MCF 10A (cell line): ENCODE results near the gene KRT76. TPM values are rescaled to one million over a fixed set of nuclear protein-coding genes. Genes with fewer than 3 reads are reported as not detected.

Experiments used
- Bru-seq: library from RNA; stranded (reverse); fragments of 400-500 nt; gene quantifications from one replicate; lab custom pipeline; 2021; lab: Mats Ljungman, UMichigan
- BruChase-seq, 2 experiments: library from RNA; stranded (reverse); fragments of 400-500 nt; gene quantifications; one replicate each; lab custom pipeline; 2021; lab: Mats Ljungman, UMichigan
- BruUV-seq: library from RNA; stranded (reverse); fragments of 400-500 nt; replicated peaks from 2 replicates; lab custom pipeline; 2021; lab: Mats Ljungman, UMichigan
- CTCF ChIA-PET: fragments of 300-600 bp; sonication (Branson Sonifier 250); formaldehyde crosslinking; extraction: SDS; loops from one replicate; lab custom pipeline; 2021; ENCODE audit warnings: antibody characterized with exemption, inconsistent platforms; lab: Yijun Ruan, JAX
- POLR2A ChIA-PET: fragments of 300-600, 350-650 bp; sonication (Branson Sonifier 250); formaldehyde crosslinking; extraction: SDS; loops from one replicate; lab custom pipeline; 2020; ENCODE audit warnings: antibody characterized with exemption, inconsistent platforms; lab: Yijun Ruan, JAX
- DNase-seq: peaks from one replicate; pipeline ENCODE4 v3.0.0-alpha.2; 2018; ENCODE audit not compliant: unreplicated experiment
- H3K27ac Mint-ChIP-seq: one replicate; pipeline ENCODE4 v1.8.0; 2022; ENCODE audit warnings: mild to moderate bottlenecking, low read depth, mixed read lengths; ENCODE audit not compliant: unreplicated experiment
- H3K27me3 Mint-ChIP-seq: one replicate; pipeline ENCODE4 v1.8.0; 2022; ENCODE audit warnings: mixed read lengths; ENCODE audit not compliant: insufficient read depth, unreplicated experiment
- H3K36me3 Mint-ChIP-seq: one replicate; pipeline ENCODE4 v1.8.0; 2022; ENCODE audit warnings: mild to moderate bottlenecking, moderate library complexity, mixed read lengths; ENCODE audit not compliant: insufficient read depth, unreplicated experiment
- H3K4me1 Mint-ChIP-seq: one replicate; pipeline ENCODE4 v1.8.0; 2022; ENCODE audit warnings: mixed read lengths; ENCODE audit not compliant: insufficient read depth, unreplicated experiment
- H3K4me3 Mint-ChIP-seq: one replicate; pipeline ENCODE4 v1.8.0; 2022; ENCODE audit warnings: mild to moderate bottlenecking, moderate library complexity, mixed read lengths; ENCODE audit not compliant: unreplicated experiment
- H3K9me3 Mint-ChIP-seq: one replicate; pipeline ENCODE4 v1.8.0; 2022; ENCODE audit warnings: mixed read lengths; ENCODE audit not compliant: unreplicated experiment
- CTCF ChIP-seq: fragments of 200-600 bp; IDR thresholded peaks from one replicate; pipeline ENCODE4 v1.8.0; 2022; ENCODE audit warnings: antibody characterized with exemption, mild to moderate bottlenecking; ENCODE audit not compliant: unreplicated experiment
- intact Hi-C: fragments of 100-400 bp; cut with micrococcal nuclease; formaldehyde crosslinking; loops from 2 replicates; pipeline ENCODE4 v1.14.1; 2022
- long read RNA-seq: library from polyadenylated mRNA; stranded (forward); transcript quantifications from one replicate; pipeline ENCODE4 v2.0.0, GENCODE V29; 2022
- total RNA-seq: library from RNA; stranded (reverse); gene quantifications from 2 replicates; pipeline ENCODE4 v1.2.3, GENCODE V29; 2022

Gene KRT76
- total RNA-seq: not detected in 2 replicates
- Bru-seq, nascent RNA: not detected
- BruChase-seq, experiment 1, labeled RNA remaining after a 6-hour chase: not detected
- not detected for BruChase-seq, experiment 2, labeled RNA remaining after a 2-hour chase
- long read RNA-seq: 0 reads

DNA sequence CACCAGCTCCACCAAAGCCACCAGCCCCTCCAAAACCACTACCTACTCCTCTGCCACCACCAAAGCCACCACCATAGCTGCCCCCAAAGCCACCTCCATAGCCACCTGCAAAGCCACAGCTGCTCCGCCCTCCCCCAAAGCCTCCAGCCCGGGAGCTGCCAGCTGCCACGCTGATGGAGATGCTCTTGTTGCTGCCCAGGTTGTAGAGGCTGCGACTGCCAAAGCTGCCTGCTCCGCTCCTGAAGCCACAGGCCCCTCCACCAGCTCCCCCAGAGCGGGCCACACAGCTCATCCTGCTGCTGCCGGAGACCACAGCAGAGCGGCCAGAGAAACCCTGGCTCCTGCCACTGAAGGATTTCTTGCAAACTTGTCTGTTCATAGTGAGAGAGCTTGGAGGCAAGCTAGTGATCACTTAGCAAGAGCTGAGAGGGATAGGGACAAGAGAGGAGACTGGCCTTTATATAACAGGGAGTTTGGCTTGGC, at the start of gene KRT76:
TSS of gene KRT76 (minus strand) at position 433 of the 483 bp plus-strand sequence. CDS start at position 379, 54 bp downstream.
- ChIA-PET CTCF (no interaction called here), POLR2A (no interaction called here)
- H3K4me1 Mint-ChIP-seq: no peaks in the 10 kb centered on the region
- no peaks in the 10 kb centered on the region for H3K9me3 Mint-ChIP-seq
- no peak for DNase-seq
- peaks cover 74% of the 10 kb centered on the region for H3K27me3 Mint-ChIP-seq
- no TSS peak for BruUV-seq
- intact Hi-C loops: no loop called here
- no peak within 1 kb of the TSS for H3K27ac Mint-ChIP-seq
- H3K36me3 Mint-ChIP-seq: no peaks in the 10 kb centered on the region
- TF ChIP-seq CTCF: no peak
- H3K4me3 Mint-ChIP-seq: no peak within 1 kb of the TSS

GRCh38 chr12:52825961-52826360, 48.8 kb upstream of the KRT76 start:
- Mint-ChIP-seq H3K4me3 (no peak overlapping the region), H3K36me3 (no peaks in the 10 kb centered on the region), H3K9me3 (no peaks in the 10 kb centered on the region), H3K27me3 (peaks cover 15% of the 10 kb centered on the region), H3K27ac (no peak overlapping the region), H3K4me1 (no peaks in the 10 kb centered on the region)
- POLR2A ChIA-PET: no interaction called here
- CTCF ChIA-PET: interaction anchor here (0.6 kb wide), 2 partner anchors 20 to 162 kb away, joined by 3 read pairs; no protein-coding TSS in a partner anchor
- no TSS peak for BruUV-seq
- no peak for DNase-seq
- no peak for TF ChIP-seq CTCF
- intact Hi-C loops: no loop called here

- TF ChIP-seq CTCF: no peak
- ChIA-PET CTCF (no interaction called here), POLR2A (no interaction called here)
- H3K27ac Mint-ChIP-seq: no peak overlapping the region
- H3K27me3 Mint-ChIP-seq: peaks cover 18% of the 10 kb centered on the region
- intact Hi-C loops: no loop called here
- BruUV-seq: no TSS peak
- H3K9me3 Mint-ChIP-seq: no peaks in the 10 kb centered on the region
- H3K4me3 Mint-ChIP-seq: no peak overlapping the region
- no peaks in the 10 kb centered on the region for H3K4me1 Mint-ChIP-seq
- no peaks in the 10 kb centered on the region for H3K36me3 Mint-ChIP-seq
- no peak for DNase-seq
Measured at GRCh38 chr12:52824741-52825410, 47.7 kb upstream of the KRT76 start.

GRCh38 chr12:52823761-52824450, 46.8 kb upstream of the KRT76 start:
- H3K27me3 Mint-ChIP-seq: peaks cover 20% of the 10 kb centered on the region
- intact Hi-C loops: no loop called here
- ChIA-PET POLR2A (interaction anchor here (0.7 kb wide), 1 partner anchor 36 kb away, joined by 3 read pairs; no protein-coding TSS in a partner anchor), CTCF (interaction anchor here (0.9 kb wide), 1 partner anchor 8 kb away, joined by 3 read pairs; no protein-coding TSS in a partner anchor)
- no peak overlapping the region for H3K4me3 Mint-ChIP-seq
- no peak for DNase-seq
- H3K27ac Mint-ChIP-seq: no peak overlapping the region
- TF ChIP-seq CTCF: no peak
- no peaks in the 10 kb centered on the region for H3K4me1 Mint-ChIP-seq
- no TSS peak for BruUV-seq
- no peaks in the 10 kb centered on the region for H3K9me3 Mint-ChIP-seq
- H3K36me3 Mint-ChIP-seq: no peaks in the 10 kb centered on the region
